GM18517 (cell line): Measurements from ENCODE around the gene CASKIN1.

Experiments used
- ATAC-seq: cut with Tn5 transposase; IDR thresholded peaks from one replicate; pipeline ENCODE4 v1.9.1; 2021; ENCODE audit warnings: mild to moderate bottlenecking, moderate library complexity; ENCODE audit not compliant: unreplicated experiment

CASKIN1 gene

GRCh38 chr16:2194166-2194834 is 2.1 kb downstream of the CASKIN1 start:
- no peak for ATAC-seq

- ATAC-seq: no peak
These were observed 5.0 kb downstream of the CASKIN1 start for GRCh38 chr16:2191446-2191706.

GRCh38 chr16:2190659-2191445 is 5.6 kb downstream of the CASKIN1 start:
- ATAC-seq: no peak

GRCh38 chr16:2190002-2190658 is 6.3 kb downstream of the CASKIN1 start:
- ATAC-seq: no peak

GRCh38 chr16:2189252-2189893 is 7.0 kb downstream of the CASKIN1 start:
- ATAC-seq: no peak

- no peak for ATAC-seq
These were observed 8.0 kb downstream of the CASKIN1 start for GRCh38 chr16:2188395-2188794.

- no peak for ATAC-seq
These were observed 9.2 kb downstream of the CASKIN1 start for GRCh38 chr16:2187212-2187611.

GRCh38 chr16:2186505-2186904 is 9.9 kb downstream of the CASKIN1 start:
- no peak for ATAC-seq

GRCh38 chr16:2186064-2186463 is 10.3 kb downstream of the CASKIN1 start:
- no peak for ATAC-seq

GRCh38 chr16:2184962-2185361 is 11.4 kb downstream of the CASKIN1 start:
- ATAC-seq: no peak

GRCh38 chr16:2184346-2184745 is 12.1 kb downstream of the CASKIN1 start:
- ATAC-seq: no peak

GRCh38 chr16:2183671-2184070 is 12.7 kb downstream of the CASKIN1 start:
- no peak for ATAC-seq

- ATAC-seq: no peak
These were observed 14.5 kb downstream of the CASKIN1 start for GRCh38 chr16:2181952-2182351.

GRCh38 chr16:2180962-2181923 is 15.2 kb downstream of the CASKIN1 start:
- ATAC-seq: no peak

- no peak for ATAC-seq
These were observed 15.9 kb downstream of the CASKIN1 start for GRCh38 chr16:2180461-2180860.

GRCh38 chr16:2179576-2179975 is 16.8 kb downstream of the CASKIN1 start:
- ATAC-seq: no peak

GRCh38 chr16:2179107-2179501 is 17.3 kb downstream of the CASKIN1 start:
- ATAC-seq: no peak

- no peak for ATAC-seq
These were observed 17.9 kb downstream of the CASKIN1 start for GRCh38 chr16:2178321-2179106.

- no peak for ATAC-seq
These were observed 18.8 kb downstream of the CASKIN1 start for GRCh38 chr16:2177561-2177960.

- ATAC-seq: no peak
These were observed 19.3 kb downstream of the CASKIN1 start for GRCh38 chr16:2177101-2177500.
